Tibial nerve (tissue), 4 donors: ENCODE measurements around the gene CHN2. TPM values are rescaled to one million over a fixed set of nuclear protein-coding genes. Genes with fewer than 3 reads are reported as not detected.

ENCODE experiments used
- DNase-seq, 2 donors: peaks; one replicate each; pipeline ENCODE4 v3.0.0-alpha.2; 2019; ENCODE audit warnings: low spot score in 2 of 2
- H3K27ac ChIP-seq, 4 donors: fragments of 200-600 bp; sonication (generic) in 3 of 4; one replicate each; pipeline ENCODE4 v1.5.1; 2017 to 2019; ENCODE audit warnings: mild to moderate bottlenecking in 1 of 4
- H3K27me3 ChIP-seq, 2 donors: fragments of 200-600 bp; sonication (generic) in 1 of 2; one replicate each; pipeline versions ENCODE4 v1.5.1 to v1.6.0; 2017 to 2019
- H3K36me3 ChIP-seq, 3 donors: fragments of 200-600 bp; sonication (generic); one replicate each; pipeline ENCODE4 v1.5.1; 2018 to 2019
- H3K4me1 ChIP-seq, 4 donors: fragments of 200-600 bp; sonication (generic) in 3 of 4; one replicate each; pipeline ENCODE4 v1.5.1; 2017 to 2019
- H3K4me3 ChIP-seq, 4 donors: fragments of 200-600 bp; sonication (generic) in 3 of 4; one replicate each; pipeline ENCODE4 v1.5.1; 2017 to 2019; ENCODE audit warnings: mild to moderate bottlenecking in 1 of 4, moderate library complexity in 1 of 4
- H3K9me3 ChIP-seq, 4 donors: fragments of 200-600 bp; sonication (generic) in 3 of 4; one replicate each; pipeline ENCODE4 v1.5.1; 2017 to 2019
- CTCF ChIP-seq, 5 experiments: fragments of 200-600 bp in 3 of 5; fragments of 450-650 bp in 2 of 5; sonication (generic) in 3 of 5; IDR thresholded peaks; one replicate each; pipeline ENCODE4 v1.5.1; 2016 to 2019; ENCODE audit warnings: antibody characterized with exemption in 5 of 5, mild to moderate bottlenecking in 3 of 5, moderate library complexity in 2 of 5
- EP300 ChIP-seq, 2 donors: sonication (generic); formaldehyde crosslinking; IDR thresholded peaks; one replicate each; pipeline ENCODE4 v1.6.1; 2017; ENCODE audit warnings: antibody characterized with exemption in 2 of 2, mild to moderate bottlenecking in 1 of 2
- POLR2A ChIP-seq, 2 donors: fragments of 450-650 bp; IDR thresholded peaks; one replicate each; pipeline ENCODE4 v1.6.1; 2017; ENCODE audit warnings: antibody characterized with exemption in 2 of 2, mild to moderate bottlenecking in 2 of 2, moderate library complexity in 2 of 2
- WGBS, 2 donors: methylation state at CpG; one replicate each; pipeline ENCODE4 v1.1.5; 2018; 5-methylcytosine and 5-hydroxymethylcytosine counted together
- total RNA-seq, 4 donors: library from RNA; depleted of rRNA; stranded (reverse); fragments of >200 nt; gene quantifications; one replicate each; pipeline ENCODE4 v1.1.0, GENCODE V29; 2016

The CHN2 gene
- total RNA-seq, 4 donors from 2014 or later, result 3.9 to 12.6 (median 7.0) TPM

GRCh38 chr7:29377718-29378117 lies 183.1 kb downstream of the CHN2 start:
- H3K27ac ChIP-seq, result no peak overlapping the region
- no peak for DNase-seq
- no peak overlapping the region for H3K4me3 ChIP-seq
- H3K36me3 ChIP-seq, result no peaks in the 10 kb centered on the region
- WGBS, 2 donors, result 88 to 96% methylated on average over 4 of the region's 4 CpGs
- no peaks in the 10 kb centered on the region for H3K27me3 ChIP-seq
- TF ChIP-seq CTCF (IDR thresholded peaks at IDR 0.05), result no peak
- no peak for TF ChIP-seq EP300 (IDR thresholded peaks at IDR 0.05)
- TF ChIP-seq POLR2A (IDR thresholded peaks at IDR 0.05), result no peak
- peaks cover 0 to 8% (median 0%) of the 10 kb centered on the region in 4 donors for H3K4me1 ChIP-seq
- H3K9me3 ChIP-seq, result no peaks in the 10 kb centered on the region

GRCh38 chr7:29379551-29379950 lies 185.0 kb downstream of the CHN2 start:
- Histone ChIP-seq H3K4me3 (no peak overlapping the region), H3K36me3 (no peaks in the 10 kb centered on the region), H3K27me3 (no peaks in the 10 kb centered on the region), H3K4me1 (peaks cover 0 to 8% (median 0%) of the 10 kb centered on the region in 4 donors), H3K9me3 (no peaks in the 10 kb centered on the region), H3K27ac (no peak overlapping the region)
- 77 to 79% methylated on average over 2 of the region's 2 CpGs for WGBS, 2 donors
- TF ChIP-seq POLR2A (IDR thresholded peaks at IDR 0.05) (no peak), EP300 (IDR thresholded peaks at IDR 0.05) (no peak), CTCF (IDR thresholded peaks at IDR 0.05) (no peak)
- DNase-seq, result no peak

GRCh38 chr7:29381206-29382094 lies 186.9 kb downstream of the CHN2 start:
- WGBS, 2 donors, result 91 to 92% methylated on average over 5 of the region's 5 CpGs

GRCh38 chr7:29384277-29384676 lies 189.7 kb downstream of the CHN2 start:
- no peak for DNase-seq
- Histone ChIP-seq H3K4me3 (no peak overlapping the region), H3K36me3 (no peaks in the 10 kb centered on the region), H3K27me3 (peaks cover 0 to 2% of the 10 kb centered on the region in 2 donors), H3K9me3 (no peaks in the 10 kb centered on the region), H3K4me1 (no peaks in the 10 kb centered on the region), H3K27ac (no peak overlapping the region)
- WGBS, 2 donors, result 78 to 88% methylated on average over 2 of the region's 2 CpGs
- no peak for TF ChIP-seq POLR2A (IDR thresholded peaks at IDR 0.05)
- TF ChIP-seq EP300 (IDR thresholded peaks at IDR 0.05), result no peak
- no peak for TF ChIP-seq CTCF (IDR thresholded peaks at IDR 0.05)

More at GRCh38 chr7:29381206-29382094, 186.9 kb downstream of the CHN2 start:
- Histone ChIP-seq H3K4me1 (peaks cover 0 to under 1% (median 0%) of the 10 kb centered on the region in 4 donors), H3K9me3 (no peaks in the 10 kb centered on the region), H3K36me3 (no peaks in the 10 kb centered on the region), H3K4me3 (no peak overlapping the region), H3K27ac (no peak overlapping the region), H3K27me3 (peaks cover 0 to 2% of the 10 kb centered on the region in 2 donors)
- TF ChIP-seq EP300 (IDR thresholded peaks at IDR 0.05) (no peak), POLR2A (IDR thresholded peaks at IDR 0.05) (no peak), CTCF (IDR thresholded peaks at IDR 0.05) (no peak)
- DNase-seq, result no peak

- H3K4me3 ChIP-seq, result no peak overlapping the region
- no peak for DNase-seq
- no peaks in the 10 kb centered on the region for H3K36me3 ChIP-seq
- no peak overlapping the region for H3K27ac ChIP-seq
- H3K4me1 ChIP-seq, result no peaks in the 10 kb centered on the region
- TF ChIP-seq CTCF (IDR thresholded peaks at IDR 0.05) (no peak), EP300 (IDR thresholded peaks at IDR 0.05) (no peak), POLR2A (IDR thresholded peaks at IDR 0.05) (no peak)
- peaks cover 0 to 2% of the 10 kb centered on the region in 2 donors for H3K27me3 ChIP-seq
- WGBS, 2 donors, result 68% methylated on average over 4 of the region's 4 CpGs
- H3K9me3 ChIP-seq, result no peaks in the 10 kb centered on the region
Measured at GRCh38 chr7:29385214-29385814, 190.7 kb downstream of the CHN2 start.
